Fibroblast of villous mesenchyme (primary cell): ENCODE data around the gene BRD7. TPM values are rescaled to one million over a fixed set of nuclear protein-coding genes. Genes with fewer than 3 reads are reported as not detected.

Source experiments
- DNase-seq: peaks from one replicate; pipeline ENCODE4 v3.0.0-alpha.2; 2010; ENCODE audit warnings: low read depth
- H3K4me3 ChIP-seq: 2 replicates; pipeline ENCODE4 v1.5.1; 2011; ENCODE audit warnings: low read depth, mild to moderate bottlenecking, low read length
- CTCF ChIP-seq: IDR thresholded peaks from 2 replicates; pipeline ENCODE4 v1.5.1; 2012; ENCODE audit warnings: low read depth, mild to moderate bottlenecking, low read length; ENCODE audit not compliant: insufficient read depth
- total RNA-seq: library from RNA; depleted of rRNA; stranded (reverse); fragments of >200 nt; gene quantifications from 2 replicates; pipeline ENCODE4 v1.2.3, GENCODE V29; 2012

Gene BRD7
- total RNA-seq, 1 donor, result 31.5 TPM

GRCh38 chr16:50316102-50316847, 52.5 kb downstream of the BRD7 start:
- TF ChIP-seq CTCF, result no peak
- no peak overlapping the region for H3K4me3 ChIP-seq
- DNase-seq, result no peak

GRCh38 chr16:50315346-50315997, 53.3 kb downstream of the BRD7 start:
- no peak for DNase-seq
- TF ChIP-seq CTCF, result no peak
- no peak overlapping the region for H3K4me3 ChIP-seq

- no peak for TF ChIP-seq CTCF
- no peak overlapping the region for H3K4me3 ChIP-seq
- no peak for DNase-seq
Measured at GRCh38 chr16:50314665-50315064, 54.1 kb downstream of the BRD7 start.

GRCh38 chr16:50313596-50314478, 55.0 kb downstream of the BRD7 start:
- TF ChIP-seq CTCF, result no peak
- no peak overlapping the region for H3K4me3 ChIP-seq
- DNase-seq, result peak; percentile 44

- H3K4me3 ChIP-seq, result no peak overlapping the region
- TF ChIP-seq CTCF, result no peak
- no peak for DNase-seq
Measured at GRCh38 chr16:50311891-50312501, 56.8 kb downstream of the BRD7 start.

- TF ChIP-seq CTCF, result no peak
- DNase-seq, result no peak
- no peak overlapping the region for H3K4me3 ChIP-seq
Measured at GRCh38 chr16:50311134-50311528, 57.7 kb downstream of the BRD7 start.
